GM12801 (cell line): Measurements from ENCODE around the gene ZMYM2.

ENCODE experiments used
- CTCF ChIP-seq: IDR thresholded peaks from one replicate; pipeline ENCODE4 v1.5.1; 2011; ENCODE audit warnings: control low read depth; ENCODE audit not compliant: insufficient read length; ENCODE audit errors: extremely low read depth

ZMYM2 gene

GRCh38 chr13:19985219-19985556, 26.7 kb downstream of the ZMYM2 start:
- TF ChIP-seq CTCF: no peak

- TF ChIP-seq CTCF: no peak
These were observed 33.0 kb downstream of the ZMYM2 start for GRCh38 chr13:19991531-19991930.

GRCh38 chr13:19993024-19993423, 34.5 kb downstream of the ZMYM2 start:
- TF ChIP-seq CTCF: no peak

GRCh38 chr13:19998960-19999359, 40.4 kb downstream of the ZMYM2 start:
- TF ChIP-seq CTCF: no peak

- TF ChIP-seq CTCF: no peak
These were observed 41.6 kb downstream of the ZMYM2 start for GRCh38 chr13:20000062-20000552.

- TF ChIP-seq CTCF: no peak
These were observed 43.1 kb downstream of the ZMYM2 start for GRCh38 chr13:20001366-20002190.

GRCh38 chr13:20002787-20003186, 44.3 kb downstream of the ZMYM2 start:
- TF ChIP-seq CTCF: no peak
